Motor neuron (in vitro differentiated cells): ENCODE data around the gene CELF5. TPM values are rescaled to one million over a fixed set of nuclear protein-coding genes. Genes with fewer than 3 reads are reported as not detected.
A peak's percentile ranks its signal among the peaks of the same experiment; 100 is the strongest.

ENCODE experiments used
- ATAC-seq, 8 experiments: fragments of 200-7000 bp; cut with Tn5 transposase; replicated peaks in 6 of 8; 2 replicates each; pipeline ENCODE4 v1.8.0; 2021; ENCODE audit warnings: mild to moderate bottlenecking in 8 of 8, moderate library complexity in 8 of 8
- H3K27ac ChIP-seq, 2 donors: fragments of 250-450 bp; sonication (Bioruptor Pico); 2 replicates each; pipeline ENCODE4 v1.9.0; 2021; ENCODE audit warnings: antibody characterized with exemption in 2 of 2, mild to moderate bottlenecking in 2 of 2, moderate library complexity in 1 of 2
- H3K4me1 ChIP-seq, 2 donors: fragments of 250-450 bp; sonication (Bioruptor Pico); replicated peaks in 1 of 2; 2 replicates each; pipeline ENCODE4 v1.6.1; 2021; ENCODE audit warnings: antibody characterized with exemption in 2 of 2, mild to moderate bottlenecking in 2 of 2, moderate library complexity in 1 of 2
- H3K4me3 ChIP-seq, 5 donors: fragments of 250-450 bp; sonication (Bioruptor Pico); 2 replicates each; pipeline ENCODE4 v1.9.0; 2021; ENCODE audit warnings: antibody characterized with exemption in 5 of 5, mild to moderate bottlenecking in 5 of 5, moderate library complexity in 4 of 5
- WGBS, 10 experiments: fragments of 450-650 bp; shearing (Covaris generic); methylation state at CpG; one replicate each; pipeline ENCODE4 v1.0.0; 2022; 5-methylcytosine and 5-hydroxymethylcytosine counted together
- in situ Hi-C, 9 experiments: fragments of 400-800 bp; cut with MboI; loops; one replicate each; pipeline ENCODE4 v1.15.0; 2021; ENCODE audit warnings: low sequenced_read_pairs in 9 of 9, low pct_unique_long_range_greater_than_20kb in 2 of 9; ENCODE audit not compliant: unreplicated experiment in 9 of 9
- total RNA-seq, 8 experiments: library from RNA; unstranded; fragments of 300-600 nt; gene quantifications; 2 replicates each; pipeline versions ENCODE4 v1.2.3 to v1.2.4, GENCODE V29; 2022

CELF5 gene
- total RNA-seq, result 10 to 100 TPM in 5 of 8 experiments, under 1 TPM in 3; 0.18 to 29.9 (median 18.0) TPM

GRCh38 chr19:3224346-3225168, at the start of gene CELF5:
TSS of gene CELF5 (plus strand) at chr19:3224661. CDS start at chr19:3224740, 79 bp downstream.
- 5% methylated on average over 4 of the region's 94 CpGs; no CpG with 5 or more reads in 9 of the 10 experiments for WGBS, 10 experiments
- Histone ChIP-seq H3K27ac (peak within 1 kb of the TSS; percentile 73), H3K4me1 (peaks cover 17 to 30% of the 10 kb centered on the region in 2 donors), H3K4me3 (peak within 1 kb of the TSS; percentile 47 to 93 (median 68))
- peak; percentile 46 to 81 (median 60) for ATAC-seq
- in situ Hi-C loops, result no loop called here

GRCh38 chr19:3175781-3176714, 48.4 kb upstream of the CELF5 start:
- no peak overlapping the region for H3K27ac ChIP-seq
- H3K4me3 ChIP-seq, result no peak overlapping the region
- WGBS, 10 experiments, result 0 to 100% (median 50%) methylated on average over 1 to 11 of the region's 17 CpGs; no CpG with 5 or more reads in 2 of the 10 experiments
- H3K4me1 ChIP-seq, result no peaks in the 10 kb centered on the region
- peak in 5 of 8 experiments; percentile 9 to 56 (median 35) for ATAC-seq
- in situ Hi-C loops, result no loop called here

GRCh38 chr19:3176715-3177501, 47.6 kb upstream of the CELF5 start:
- no peak overlapping the region for H3K27ac ChIP-seq
- in situ Hi-C loops, result no loop called here
- ATAC-seq, result peak; percentile 29 to 88 (median 62)
- H3K4me1 ChIP-seq, result no peaks in the 10 kb centered on the region
- H3K4me3 ChIP-seq, result no peak overlapping the region
- 80% methylated on average over 1 of the region's 11 CpGs; no CpG with 5 or more reads in 8 of the 10 experiments for WGBS, 10 experiments

- Histone ChIP-seq H3K4me3 (no peak within 1 kb of the TSS), H3K27ac (no peak within 1 kb of the TSS), H3K4me1 (no peaks in the 10 kb centered on the region)
- in situ Hi-C loops, result no loop called here
- peak in 3 of 8 experiments; percentile 11 to 16 (median 15) for ATAC-seq
- 93 to 100% methylated on average over 1 to 8 of the region's 42 CpGs; no CpG with 5 or more reads in 8 of the 10 experiments for WGBS, 10 experiments
Measured at GRCh38 chr19:3178377-3178972, 46.0 kb upstream of the CELF5 start, which contains the start of gene S1PR4. TSS of gene S1PR4 (plus strand) at chr19:3178769. CDS start at chr19:3178793, 24 bp downstream.

- ATAC-seq, result peak in 3 of 8 experiments; percentile 12 to 26 (median 15)
- no peak overlapping the region for H3K4me3 ChIP-seq
- no peaks in the 10 kb centered on the region for H3K4me1 ChIP-seq
- WGBS, 10 experiments, result 60 to 100% (median 90%) methylated on average over 1 to 10 of the region's 52 CpGs; no CpG with 5 or more reads in 4 of the 10 experiments
- in situ Hi-C loops, result no loop called here
- no peak overlapping the region for H3K27ac ChIP-seq
Measured at GRCh38 chr19:3178973-3179738, 45.3 kb upstream of the CELF5 start.

GRCh38 chr19:3179739-3180293, 44.6 kb upstream of the CELF5 start:
- no peaks in the 10 kb centered on the region for H3K4me1 ChIP-seq
- 85 to 95% methylated on average over 4 to 13 of the region's 31 CpGs; no CpG with 5 or more reads in 8 of the 10 experiments for WGBS, 10 experiments

GRCh38 chr19:3183721-3184641, 40.5 kb upstream of the CELF5 start:
- H3K4me1 ChIP-seq, result peaks cover 9% of the 10 kb centered on the region in 2 donors
- no peak for ATAC-seq
- no peak overlapping the region for H3K27ac ChIP-seq
- H3K4me3 ChIP-seq, result no peak overlapping the region
- WGBS, 10 experiments, result 63 to 100% (median 83%) methylated on average over 1 to 10 of the region's 13 CpGs; no CpG with 5 or more reads in 1 of the 10 experiments
- in situ Hi-C loops, result no loop called here

More at GRCh38 chr19:3179739-3180293, 44.6 kb upstream of the CELF5 start:
- Histone ChIP-seq H3K4me3 (no peak overlapping the region), H3K27ac (no peak overlapping the region)
- ATAC-seq, result peak in 1 of 8 experiments; percentile 9
- in situ Hi-C loops, result no loop called here

GRCh38 chr19:3184847-3185460, 39.5 kb upstream of the CELF5 start:
- peak; percentile 22 to 48 (median 38) for ATAC-seq
- Histone ChIP-seq H3K4me1 (peaks cover 9% of the 10 kb centered on the region in 2 donors), H3K27ac (no peak overlapping the region), H3K4me3 (peak overlapping the region; percentile 61 to 91 (median 70))
- in situ Hi-C loops, result no loop called here
- WGBS, 10 experiments, result 0 to 72% (median 1%) methylated on average over 2 to 14 of the region's 14 CpGs; no CpG with 5 or more reads in 2 of the 10 experiments

- Histone ChIP-seq H3K4me1 (peaks cover 9% of the 10 kb centered on the region in 2 donors), H3K4me3 (peak within 1 kb of the TSS; percentile 61 to 91 (median 70)), H3K27ac (peak within 1 kb of the TSS; percentile 51 to 54)
- 0 to 2% (median 1%) methylated on average over 1 to 14 of the region's 69 CpGs; no CpG with 5 or more reads in 4 of the 10 experiments for WGBS, 10 experiments
- in situ Hi-C loops, result no loop called here
- ATAC-seq, result peak; percentile 87 to 94 (median 92)
Measured at GRCh38 chr19:3185461-3186159, 38.9 kb upstream of the CELF5 start, which contains the start of gene NCLN. TSS of gene NCLN (plus strand) at chr19:3185930. CDS start at chr19:3186031, 101 bp downstream.
